ENCODE results near the gene YIPF5.
A peak's percentile ranks its signal among the peaks of the same experiment; 100 is the strongest.

Gene YIPF5

GRCh38 chr5:144162686-144163085 lies 7.8 kb downstream of the YIPF5 start:
- H3K4me3 ChIP-seq (ENCODE audit: low read depth, low read length), result no peak overlapping the region
- TF ChIP-seq, protein P1, sequence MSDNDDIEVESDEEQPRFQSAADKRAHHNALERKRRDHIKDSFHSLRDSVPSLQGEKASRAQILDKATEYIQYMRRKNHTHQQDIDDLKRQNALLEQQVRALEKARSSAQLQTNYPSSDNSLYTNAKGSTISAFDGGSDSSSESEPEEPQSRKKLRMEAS (IDR thresholded peaks at IDR 0.05; ENCODE audit: low read depth, low read length), result no peak
- no peak for TF ChIP-seq POLR2A (IDR thresholded peaks at IDR 0.05; ENCODE audit: extremely low read depth, insufficient read length)
- TF ChIP-seq, protein P2, sequence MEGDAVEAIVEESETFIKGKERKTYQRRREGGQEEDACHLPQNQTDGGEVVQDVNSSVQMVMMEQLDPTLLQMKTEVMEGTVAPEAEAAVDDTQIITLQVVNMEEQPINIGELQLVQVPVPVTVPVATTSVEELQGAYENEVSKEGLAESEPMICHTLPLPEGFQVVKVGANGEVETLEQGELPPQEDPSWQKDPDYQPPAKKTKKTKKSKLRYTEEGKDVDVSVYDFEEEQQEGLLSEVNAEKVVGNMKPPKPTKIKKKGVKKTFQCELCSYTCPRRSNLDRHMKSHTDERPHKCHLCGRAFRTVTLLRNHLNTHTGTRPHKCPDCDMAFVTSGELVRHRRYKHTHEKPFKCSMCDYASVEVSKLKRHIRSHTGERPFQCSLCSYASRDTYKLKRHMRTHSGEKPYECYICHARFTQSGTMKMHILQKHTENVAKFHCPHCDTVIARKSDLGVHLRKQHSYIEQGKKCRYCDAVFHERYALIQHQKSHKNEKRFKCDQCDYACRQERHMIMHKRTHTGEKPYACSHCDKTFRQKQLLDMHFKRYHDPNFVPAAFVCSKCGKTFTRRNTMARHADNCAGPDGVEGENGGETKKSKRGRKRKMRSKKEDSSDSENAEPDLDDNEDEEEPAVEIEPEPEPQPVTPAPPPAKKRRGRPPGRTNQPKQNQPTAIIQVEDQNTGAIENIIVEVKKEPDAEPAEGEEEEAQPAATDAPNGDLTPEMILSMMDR (IDR thresholded peaks at IDR 0.05; ENCODE audit: low read depth, low read length), result no peak
- DNase-seq (ENCODE audit: low read depth), result no peak

DNA sequence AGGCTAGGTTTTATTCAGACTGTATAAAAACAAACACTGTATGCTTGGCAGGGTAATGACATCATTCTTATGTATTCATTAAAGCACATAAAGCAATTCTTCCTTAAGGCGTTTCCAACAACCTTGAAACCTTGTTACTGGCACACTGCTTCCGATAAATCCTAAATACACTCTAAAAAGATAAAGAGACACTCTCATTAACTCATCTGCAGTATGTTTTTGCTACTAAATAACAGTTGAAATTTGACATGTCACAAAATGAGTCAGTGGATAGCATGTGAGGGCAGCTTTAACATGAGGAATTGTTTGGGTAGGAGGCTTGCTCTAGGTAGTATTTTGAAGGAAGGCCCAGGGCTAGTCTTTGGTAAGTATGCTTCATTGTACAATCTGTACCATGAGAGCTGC lies 13.7 kb downstream of the YIPF5 start:
- H3K4me3 ChIP-seq (ENCODE audit: low read depth, low read length), result no peak overlapping the region
- no peak for TF ChIP-seq POLR2A (IDR thresholded peaks at IDR 0.05; ENCODE audit: extremely low read depth, insufficient read length)
- TF ChIP-seq, protein P2 (IDR thresholded peaks at IDR 0.05; ENCODE audit: low read depth, low read length), result no peak
- TF ChIP-seq MYC (IDR thresholded peaks at IDR 0.05; ENCODE audit: low read depth, low read length), result no peak
- TF ChIP-seq, protein P1 (IDR thresholded peaks at IDR 0.05; ENCODE audit: low read depth, low read length), result no peak
- DNase-seq (ENCODE audit: low read depth), result no peak

DNA sequence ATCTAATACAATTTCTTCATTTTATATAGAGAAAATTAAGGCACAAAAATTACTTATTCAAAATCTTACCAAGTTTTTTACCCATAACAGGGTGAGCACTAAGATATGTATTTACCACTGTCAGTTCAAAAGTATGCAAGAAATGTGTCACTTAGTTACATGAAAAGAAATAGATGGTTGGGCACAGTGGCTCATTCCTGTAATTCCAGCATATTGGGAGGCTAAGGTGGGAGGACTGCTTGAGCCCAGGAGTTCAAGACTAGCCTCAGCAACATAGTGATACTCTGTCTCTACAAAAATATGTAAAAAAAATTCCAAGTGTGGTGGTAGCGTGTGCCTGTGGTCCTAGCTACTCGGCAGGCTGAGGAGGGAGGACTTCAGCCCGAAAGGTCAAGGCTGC lies 19.4 kb downstream of the YIPF5 start:
- TF ChIP-seq POLR2A (IDR thresholded peaks at IDR 0.05; ENCODE audit: extremely low read depth, insufficient read length), result no peak
- TF ChIP-seq, protein P2 (IDR thresholded peaks at IDR 0.05; ENCODE audit: low read depth, low read length), result no peak
- no peak for TF ChIP-seq MYC (IDR thresholded peaks at IDR 0.05; ENCODE audit: low read depth, low read length)
- TF ChIP-seq, protein P1 (IDR thresholded peaks at IDR 0.05; ENCODE audit: low read depth, low read length), result no peak
- no peak for DNase-seq (ENCODE audit: low read depth)
- H3K4me3 ChIP-seq (ENCODE audit: low read depth, low read length), result no peak overlapping the region

- DNase-seq (ENCODE audit: low read depth), result no peak
- TF ChIP-seq, protein P2 (IDR thresholded peaks at IDR 0.05; ENCODE audit: low read depth, low read length), result no peak
- no peak for TF ChIP-seq POLR2A (IDR thresholded peaks at IDR 0.05; ENCODE audit: extremely low read depth, insufficient read length)
- no peak overlapping the region for H3K4me3 ChIP-seq (ENCODE audit: low read depth, low read length)
Observed at GRCh38 chr5:144144956-144145751, 25.3 kb downstream of the YIPF5 start.

DNA sequence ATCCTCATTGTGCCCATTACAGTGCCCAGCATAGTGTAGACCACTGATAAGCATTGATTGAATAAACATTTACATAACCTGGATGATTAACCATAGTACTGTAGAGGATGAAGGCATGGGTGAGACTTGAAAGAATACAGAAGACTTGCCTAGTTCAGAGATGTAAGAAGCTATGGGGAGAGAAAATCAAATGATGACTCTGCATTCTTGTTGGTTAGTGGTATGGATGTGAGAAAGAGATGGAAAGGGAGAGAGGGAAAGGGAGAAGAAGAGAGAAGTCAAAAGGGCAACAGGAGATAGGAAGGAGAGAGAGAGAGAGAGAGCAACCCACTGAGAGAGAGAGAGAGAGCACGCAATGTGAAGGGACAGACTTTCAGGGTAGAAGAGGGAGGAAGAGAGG lies 26.8 kb downstream of the YIPF5 start:
- no peak for DNase-seq (ENCODE audit: low read depth)
- TF ChIP-seq, protein P1 (IDR thresholded peaks at IDR 0.05; ENCODE audit: low read depth, low read length), result no peak
- TF ChIP-seq, protein P2 (IDR thresholded peaks at IDR 0.05; ENCODE audit: low read depth, low read length), result no peak
- TF ChIP-seq MYC (IDR thresholded peaks at IDR 0.05; ENCODE audit: low read depth, low read length), result no peak
- no peak for TF ChIP-seq POLR2A (IDR thresholded peaks at IDR 0.05; ENCODE audit: extremely low read depth, insufficient read length)
- no peak overlapping the region for H3K4me3 ChIP-seq (ENCODE audit: low read depth, low read length)

- no peak for TF ChIP-seq MYC (IDR thresholded peaks at IDR 0.05; ENCODE audit: low read depth, low read length)
- TF ChIP-seq POLR2A (IDR thresholded peaks at IDR 0.05; ENCODE audit: extremely low read depth, insufficient read length), result no peak
- TF ChIP-seq, protein P2 (IDR thresholded peaks at IDR 0.05; ENCODE audit: low read depth, low read length), result no peak
- TF ChIP-seq, protein P1 (IDR thresholded peaks at IDR 0.05; ENCODE audit: low read depth, low read length), result no peak
- peak; percentile 28 for DNase-seq (ENCODE audit: low read depth)
- H3K4me3 ChIP-seq (ENCODE audit: low read depth, low read length), result no peak overlapping the region
Observed at GRCh38 chr5:144142824-144143162, 27.7 kb downstream of the YIPF5 start.

Data from NB4 (cell line).